Smooth muscle cell of the pulmonary artery (primary cell): ENCODE data around the gene FBXL20. TPM values are rescaled to one million over a fixed set of nuclear protein-coding genes. Genes with fewer than 3 reads are reported as not detected.

Experiments
- total RNA-seq: library from RNA; depleted of rRNA; stranded (reverse); fragments of >200 nt; gene quantifications from 2 replicates; pipeline ENCODE4 v1.2.3, GENCODE V29; 2014

The FBXL20 gene, protein sequence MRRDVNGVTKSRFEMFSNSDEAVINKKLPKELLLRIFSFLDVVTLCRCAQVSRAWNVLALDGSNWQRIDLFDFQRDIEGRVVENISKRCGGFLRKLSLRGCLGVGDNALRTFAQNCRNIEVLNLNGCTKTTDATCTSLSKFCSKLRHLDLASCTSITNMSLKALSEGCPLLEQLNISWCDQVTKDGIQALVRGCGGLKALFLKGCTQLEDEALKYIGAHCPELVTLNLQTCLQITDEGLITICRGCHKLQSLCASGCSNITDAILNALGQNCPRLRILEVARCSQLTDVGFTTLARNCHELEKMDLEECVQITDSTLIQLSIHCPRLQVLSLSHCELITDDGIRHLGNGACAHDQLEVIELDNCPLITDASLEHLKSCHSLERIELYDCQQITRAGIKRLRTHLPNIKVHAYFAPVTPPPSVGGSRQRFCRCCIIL
- total RNA-seq = 15.2 and 17.1 TPM in 2 replicates

DNA sequence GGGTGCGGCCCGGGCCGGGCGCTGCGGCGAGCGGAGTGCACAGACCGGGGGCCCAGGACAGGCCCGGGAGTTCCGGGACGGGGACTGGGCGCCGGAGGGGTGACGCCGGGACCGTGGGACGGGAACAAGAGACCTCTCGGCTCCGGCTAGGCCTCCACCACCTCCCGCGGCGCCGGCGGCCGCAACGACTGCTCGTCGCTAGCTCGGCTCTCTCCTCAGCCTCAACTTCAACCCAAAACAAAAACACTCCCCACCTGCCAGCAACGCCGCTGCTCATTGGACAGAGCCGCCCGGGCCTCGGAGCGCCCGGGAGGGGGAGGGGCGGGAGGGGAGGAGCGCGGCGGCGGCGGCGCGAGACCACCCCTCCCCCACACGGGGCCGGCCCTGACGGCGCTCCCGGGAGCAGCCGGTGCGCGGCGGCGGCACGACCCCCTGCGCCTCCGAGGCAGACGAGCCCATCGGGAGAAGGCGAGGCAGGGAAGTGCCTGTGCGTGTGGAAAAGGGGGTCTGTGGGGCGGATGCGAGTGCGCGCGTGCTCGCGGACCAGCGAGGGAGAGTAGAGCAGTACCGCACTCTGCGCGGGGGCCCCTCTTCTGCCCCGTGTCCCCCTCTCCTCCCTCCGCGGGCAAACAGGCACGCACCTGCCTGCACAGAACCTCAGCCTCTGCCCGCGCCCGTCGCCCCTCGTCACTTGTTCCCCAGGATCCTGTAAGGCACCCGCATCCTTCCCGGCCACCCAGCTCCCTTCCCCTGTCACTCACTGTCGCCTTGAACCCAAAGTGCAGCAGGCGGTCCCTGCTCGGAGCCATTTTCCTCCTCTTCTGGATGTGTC, at the start of gene FBXL20:
FBXL20 (minus strand) TSS at position 215 of the 832 bp plus-strand sequence. CDS start 224 bp downstream, outside the sequence.

DNA sequence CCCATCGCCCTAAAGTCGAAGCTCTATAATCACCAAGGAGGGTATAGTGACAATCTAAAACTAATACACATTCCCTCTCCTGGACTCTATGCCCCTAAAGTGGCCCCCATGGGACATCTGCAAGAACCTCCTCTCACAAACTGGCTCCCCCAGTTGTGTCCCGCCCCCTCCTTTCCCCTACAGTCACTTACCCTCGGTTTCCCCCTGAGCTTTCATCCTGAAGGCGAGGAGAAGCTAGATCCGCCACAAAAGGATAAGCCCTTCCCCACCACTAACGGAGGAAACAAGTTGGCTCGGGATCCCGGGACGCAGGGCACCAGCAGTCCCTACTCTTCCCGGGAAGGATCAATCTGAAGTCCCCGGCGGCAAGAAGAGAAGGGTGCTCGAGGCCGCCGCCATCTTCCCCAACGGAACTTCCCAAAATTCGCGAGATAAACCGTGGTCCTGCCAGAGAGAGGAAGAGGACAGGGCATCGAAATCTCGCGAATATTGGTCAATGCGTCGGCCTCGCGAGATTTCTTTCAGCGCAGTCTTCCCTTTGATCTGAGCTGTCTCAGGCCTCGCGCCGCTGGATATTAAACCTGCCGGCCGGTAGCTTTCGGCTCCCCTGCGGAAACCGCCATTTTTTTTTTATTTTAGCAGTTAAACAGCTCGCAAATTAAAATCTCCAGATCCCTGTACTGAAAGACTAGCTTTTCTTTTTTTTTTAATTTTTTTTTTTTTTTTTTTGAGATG, 49.6 kb upstream of the FBXL20 start, which contains the start of gene MED1:
MED1 (minus strand) TSS at position 417 of the 735 bp plus-strand sequence; CDS start at position 216, 201 bp downstream.

DNA sequence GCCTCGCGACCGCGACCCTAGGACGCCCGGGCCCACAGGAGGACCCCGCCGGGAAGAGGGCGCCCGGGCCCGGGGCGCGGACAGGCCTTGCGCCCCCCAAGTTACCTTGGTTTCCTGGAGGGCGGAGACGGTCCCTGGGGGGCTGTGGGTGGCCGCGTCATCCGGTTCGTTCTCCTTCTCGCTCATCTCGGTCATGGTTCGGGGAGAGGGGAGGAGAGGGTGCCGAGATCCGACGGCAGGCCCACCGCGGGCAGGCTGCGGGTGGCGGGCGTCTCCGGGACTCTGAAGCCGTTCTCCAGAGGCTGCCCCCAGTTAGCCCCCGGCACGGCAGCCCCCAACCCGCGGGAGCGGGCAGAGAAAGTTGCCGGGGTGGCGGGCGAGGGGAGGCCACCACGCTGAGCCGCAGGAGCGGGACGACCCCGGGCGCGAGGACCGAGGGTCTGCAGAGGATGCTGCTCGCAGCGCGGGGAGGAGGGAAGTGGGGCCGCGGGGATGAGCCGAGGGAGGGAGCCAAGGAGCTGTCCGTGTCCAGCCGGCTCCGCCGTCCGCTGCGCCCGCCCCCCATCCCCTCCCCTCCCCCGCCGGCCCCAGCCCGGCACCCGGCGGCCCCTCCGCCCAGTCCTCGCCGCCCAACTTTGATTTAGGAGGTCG, 176.0 kb downstream of the FBXL20 start, which contains the start of gene STAC2:
STAC2 (minus strand) TSS at position 638 of the 651 bp plus-strand sequence; CDS start at position 195, 443 bp downstream.

Other genes starting within 250 kb of the FBXL20 start
- gene PLXDC1, start 250.0 kb downstream of the FBXL20 start, total RNA-seq = 0.50 and 3.5 TPM in 2 replicates
- not detected in 2 replicates for gene ARL5C, start 235.5 kb downstream of the FBXL20 start, total RNA-seq
- gene CACNB1, start 204.0 kb downstream of the FBXL20 start, total RNA-seq = 8.0 and 8.1 TPM in 2 replicates
- 1,077 and 1,207 TPM in 2 replicates for gene RPL19, start 201.3 kb downstream of the FBXL20 start, total RNA-seq
- 0.13 and 2.1 TPM in 2 replicates for gene STAC2, start 175.7 kb downstream of the FBXL20 start, total RNA-seq
- gene MED1, start 49.6 kb upstream of the FBXL20 start, total RNA-seq = 24.7 and 25.2 TPM in 2 replicates
- 26.5 and 29.4 TPM in 2 replicates for gene CDK12, start 59.9 kb upstream of the FBXL20 start, total RNA-seq
- not detected in 2 replicates for gene NEUROD2, start 206.3 kb upstream of the FBXL20 start, total RNA-seq
- 0.91 TPM in 1 of 2 replicates, not detected in the other for gene PPP1R1B, start 225.3 kb upstream of the FBXL20 start, total RNA-seq
- gene STARD3, start 235.5 kb upstream of the FBXL20 start, total RNA-seq = 31.7 and 37.6 TPM in 2 replicates